Gastrocnemius medialis (tissue), 4 donors: ENCODE data around the gene CRYBB1.

Experiments used
- POLR2A ChIP-seq, 2 donors: fragments of 450-650 bp; IDR thresholded peaks; one replicate each; pipeline ENCODE4 v1.6.1; 2017; ENCODE audit warnings: antibody characterized with exemption in 2 of 2, mild to moderate bottlenecking in 2 of 2, moderate library complexity in 2 of 2
- TF ChIP-seq, protein P1 (sequence below), 5 experiments: fragments of 450-650 bp in 3 of 5; fragments of 200-600 bp in 2 of 5; sonication (generic) in 2 of 5; IDR thresholded peaks in 4 of 5; conservative IDR thresholded peaks in 1 of 5; 1 replicate in 4 of 5; 2 replicates in 1 of 5; pipeline ENCODE4 v1.5.1; 2016 to 2019; ENCODE audit warnings: antibody characterized with exemption in 5 of 5, mild to moderate bottlenecking in 3 of 5, moderate library complexity in 3 of 5

DNA sequence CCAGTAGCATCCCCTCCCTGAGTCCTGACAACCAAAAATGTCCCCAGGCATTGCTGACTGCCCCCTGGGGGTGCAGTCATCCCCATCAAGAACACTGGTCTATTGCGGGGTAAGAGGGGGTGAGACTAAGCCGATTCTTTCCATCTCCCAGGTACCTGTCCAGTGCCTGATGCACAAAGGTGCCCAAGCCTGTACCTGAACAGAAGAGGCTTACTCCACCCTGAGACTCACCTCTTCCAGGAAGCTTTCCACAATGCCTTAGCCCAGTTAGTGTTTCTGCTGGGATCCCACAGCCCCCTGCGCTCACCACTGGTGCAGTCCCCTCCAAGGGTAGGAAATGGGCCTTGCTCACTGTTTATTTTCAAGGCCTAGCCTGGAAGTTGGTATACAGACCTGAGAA, 50.8 kb downstream of the CRYBB1 start:
- TF ChIP-seq, protein P1, sequence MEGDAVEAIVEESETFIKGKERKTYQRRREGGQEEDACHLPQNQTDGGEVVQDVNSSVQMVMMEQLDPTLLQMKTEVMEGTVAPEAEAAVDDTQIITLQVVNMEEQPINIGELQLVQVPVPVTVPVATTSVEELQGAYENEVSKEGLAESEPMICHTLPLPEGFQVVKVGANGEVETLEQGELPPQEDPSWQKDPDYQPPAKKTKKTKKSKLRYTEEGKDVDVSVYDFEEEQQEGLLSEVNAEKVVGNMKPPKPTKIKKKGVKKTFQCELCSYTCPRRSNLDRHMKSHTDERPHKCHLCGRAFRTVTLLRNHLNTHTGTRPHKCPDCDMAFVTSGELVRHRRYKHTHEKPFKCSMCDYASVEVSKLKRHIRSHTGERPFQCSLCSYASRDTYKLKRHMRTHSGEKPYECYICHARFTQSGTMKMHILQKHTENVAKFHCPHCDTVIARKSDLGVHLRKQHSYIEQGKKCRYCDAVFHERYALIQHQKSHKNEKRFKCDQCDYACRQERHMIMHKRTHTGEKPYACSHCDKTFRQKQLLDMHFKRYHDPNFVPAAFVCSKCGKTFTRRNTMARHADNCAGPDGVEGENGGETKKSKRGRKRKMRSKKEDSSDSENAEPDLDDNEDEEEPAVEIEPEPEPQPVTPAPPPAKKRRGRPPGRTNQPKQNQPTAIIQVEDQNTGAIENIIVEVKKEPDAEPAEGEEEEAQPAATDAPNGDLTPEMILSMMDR (IDR thresholded peaks at IDR 0.05 in 4 of 5, conservative IDR thresholded peaks at IDR 0.05 in 1 of 5), result no peak
- TF ChIP-seq POLR2A (IDR thresholded peaks at IDR 0.05), result no peak
